NCI-H1436 (cell line): ENCODE measurements around the gene NCOA3.

Source experiments
- DNase-seq: peaks from one replicate; lab custom pipeline; 2025; lab: John Stamatoyannopoulos, UW

The NCOA3 gene

DNA sequence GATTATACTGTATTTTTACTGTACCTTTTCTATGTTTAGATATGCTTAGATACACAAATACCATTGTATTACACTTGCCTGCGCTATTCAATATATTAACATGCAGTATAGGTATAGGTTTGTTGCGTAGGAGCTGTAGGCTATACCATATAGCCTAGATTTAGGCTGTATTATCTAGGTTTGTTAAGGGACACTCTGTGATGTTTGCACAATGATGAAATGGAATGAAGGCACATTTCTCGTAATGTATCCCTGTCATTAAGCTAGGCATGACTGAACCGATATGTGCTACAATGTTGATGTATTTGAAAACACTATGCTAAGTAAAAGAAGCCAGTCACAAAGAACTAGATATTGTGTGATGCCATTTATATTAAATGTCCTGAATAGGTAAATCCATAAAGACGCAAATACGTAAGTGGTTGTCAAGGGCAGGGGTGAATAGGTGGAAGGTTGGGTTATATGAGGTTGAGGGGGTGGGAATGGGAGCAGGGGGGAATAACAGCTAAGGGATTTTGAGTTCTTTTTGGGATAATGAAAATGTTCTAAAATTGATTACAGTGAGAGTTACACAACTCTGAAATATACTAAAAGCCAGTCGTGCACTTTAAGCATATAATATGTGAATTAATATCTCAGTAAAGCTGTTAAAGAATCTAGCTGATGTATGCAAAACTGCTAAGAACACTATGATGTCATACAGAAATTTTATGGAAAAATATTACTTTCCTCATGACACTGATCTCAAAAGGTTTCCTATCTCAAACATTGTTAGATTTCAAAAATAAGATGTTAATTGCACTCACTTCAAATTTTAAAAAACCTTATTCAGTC, 97.4 kb downstream of the NCOA3 start:
- DNase-seq = no peak

DNA sequence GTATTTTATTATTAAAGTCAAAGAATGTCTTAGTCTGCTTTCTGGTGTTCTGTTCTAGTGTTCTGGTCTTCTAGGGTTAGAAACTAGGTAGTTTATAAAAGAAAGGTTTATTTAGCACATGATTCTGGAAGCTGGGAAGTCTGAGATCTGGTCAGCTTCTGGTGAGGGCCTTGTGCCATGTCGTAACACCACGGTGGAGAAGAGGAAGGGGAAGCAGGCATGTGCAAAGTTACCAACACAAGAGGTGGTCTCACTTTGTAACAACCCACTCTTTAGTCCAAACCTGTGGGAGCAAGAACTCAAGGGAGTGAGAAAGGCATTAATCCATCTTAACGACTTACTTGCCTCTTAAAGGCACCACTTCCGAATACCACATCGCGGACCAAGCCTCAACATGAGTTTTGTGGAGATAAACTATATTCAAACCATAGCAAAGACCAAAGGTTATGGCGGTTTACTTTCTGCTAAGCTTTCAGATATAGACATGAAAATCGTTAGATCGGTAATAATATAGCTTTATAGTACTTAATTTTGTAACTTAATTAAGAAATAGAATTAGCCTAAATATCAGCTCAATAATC, 99.4 kb downstream of the NCOA3 start:
- DNase-seq = no peak

DNA sequence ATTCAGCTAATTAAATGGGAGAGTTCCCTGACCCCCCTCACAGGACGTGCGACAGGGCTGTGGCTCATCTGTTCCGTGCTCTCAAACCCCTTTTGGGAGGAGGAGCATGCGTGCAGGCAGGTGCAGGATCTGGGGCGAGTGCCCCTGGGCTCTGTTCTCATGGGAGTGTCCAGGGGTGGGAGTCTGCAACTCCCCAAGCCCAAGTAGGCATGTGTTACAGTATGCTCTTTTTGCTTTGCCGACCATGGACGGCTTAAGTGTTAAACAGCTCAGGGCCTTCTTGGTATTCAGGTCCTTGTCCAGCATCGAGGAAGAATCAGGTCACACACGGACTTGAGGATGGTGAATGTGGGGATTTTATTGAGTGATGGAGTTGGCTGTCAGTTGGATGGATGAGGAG, 101.6 kb downstream of the NCOA3 start:
- no peak for DNase-seq

DNA sequence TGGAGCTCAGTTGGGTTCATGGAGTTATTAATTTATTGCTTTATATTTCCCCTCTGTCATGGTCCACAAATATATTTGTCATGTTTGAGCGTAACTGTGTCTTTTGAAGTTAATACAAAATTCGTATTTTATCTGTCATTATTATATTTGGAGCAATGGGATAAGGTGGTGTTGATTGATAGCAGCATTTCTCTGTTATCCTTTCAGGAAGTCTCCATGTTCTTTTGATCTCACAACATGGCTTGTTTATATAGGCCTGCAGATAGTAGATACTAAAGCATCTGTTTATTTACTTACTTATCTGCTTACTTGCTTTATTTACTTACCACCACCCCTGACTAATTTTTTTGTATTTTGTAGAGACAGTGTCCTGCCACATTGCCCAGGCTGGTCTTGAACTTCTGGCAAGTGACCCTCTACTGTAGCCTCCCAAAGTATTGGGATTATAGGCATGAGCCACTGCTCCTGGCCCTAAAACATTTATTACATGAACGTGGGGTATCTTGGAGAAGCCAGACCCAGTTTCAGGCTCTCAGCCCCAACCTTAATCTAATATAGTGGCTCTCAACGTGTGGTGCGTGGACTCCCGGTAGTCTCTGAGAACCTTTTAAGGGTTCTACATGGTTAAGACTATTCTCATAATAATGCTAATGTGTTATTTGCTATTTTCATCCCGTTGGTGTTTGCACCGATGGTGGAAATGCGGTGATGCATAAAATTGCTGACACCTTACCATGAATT, 104.2 kb downstream of the NCOA3 start:
- DNase-seq = no peak

DNA sequence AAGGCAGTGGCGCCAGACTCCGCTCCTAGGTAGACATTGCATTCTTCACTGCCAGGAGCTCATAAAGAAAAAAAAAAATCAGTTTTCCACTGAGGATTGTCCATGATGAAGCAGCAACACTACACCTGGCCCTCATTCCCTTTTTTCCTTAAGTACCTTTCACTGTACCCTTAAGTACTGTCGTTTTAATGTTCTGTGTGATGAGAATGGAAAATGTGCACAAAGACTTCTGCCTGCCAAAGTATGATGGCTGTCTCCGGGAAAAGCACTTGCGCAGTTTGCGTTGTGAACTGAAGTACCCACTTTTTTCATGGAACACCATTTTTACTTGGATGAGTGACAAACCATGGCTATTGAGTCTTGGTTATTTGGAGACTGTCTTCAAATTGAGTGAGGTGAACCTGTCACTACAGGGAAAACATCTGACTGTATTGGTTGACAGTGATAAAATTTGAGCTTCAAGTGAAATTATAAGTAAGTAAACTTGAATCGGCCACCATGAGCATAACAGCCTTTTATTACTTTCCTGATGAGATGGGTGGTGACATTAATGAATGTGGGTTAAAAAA, 104.8 kb downstream of the NCOA3 start:
- peak; percentile 47 for DNase-seq

DNA sequence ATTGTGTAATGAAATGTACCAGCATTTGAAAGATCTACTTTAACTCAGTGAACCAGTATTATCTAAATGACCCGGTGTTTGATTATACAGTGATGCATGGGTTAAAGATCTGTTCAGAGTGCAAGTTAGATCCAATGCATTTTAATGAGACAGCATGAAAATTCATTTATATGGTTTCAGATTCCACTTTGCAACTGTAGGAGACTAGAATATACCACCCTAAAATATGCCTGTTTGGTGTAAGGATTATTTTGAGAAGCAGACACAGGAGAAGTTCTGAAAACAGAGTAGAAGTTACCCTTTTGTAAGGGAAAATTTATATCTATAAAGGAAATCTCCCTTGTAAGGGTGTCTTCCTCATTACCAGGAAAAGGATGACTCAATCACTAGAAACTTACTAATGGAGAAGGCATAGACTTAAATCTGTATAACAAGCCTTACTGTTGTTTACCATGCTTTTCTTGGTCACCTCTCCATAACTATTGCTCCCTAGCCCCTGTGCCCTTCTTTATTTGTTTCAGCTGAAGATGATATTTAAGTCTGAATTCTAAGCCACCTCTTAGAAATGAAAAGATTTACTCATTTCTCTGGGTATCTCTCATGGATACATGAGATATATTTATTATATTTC, 105.4 kb downstream of the NCOA3 start:
- DNase-seq = no peak

DNA sequence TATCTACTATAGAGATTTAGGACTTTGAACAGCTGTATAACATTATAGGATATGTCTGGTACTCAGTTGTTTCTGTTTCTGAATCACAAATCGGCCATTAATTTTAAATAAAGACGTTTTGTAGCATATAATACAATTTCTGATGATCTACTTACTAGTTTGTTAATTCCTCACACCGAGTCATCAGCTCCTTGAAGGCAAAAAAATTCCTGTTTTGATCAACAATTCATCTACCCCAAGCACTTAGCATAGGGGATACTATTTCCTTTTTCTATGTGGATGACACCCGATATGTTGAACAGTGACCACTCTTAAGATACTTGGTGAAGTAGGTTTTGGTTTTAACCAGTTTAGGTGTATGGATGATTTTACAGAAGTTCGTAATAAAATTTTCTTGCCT, 107.3 kb downstream of the NCOA3 start:
- no peak for DNase-seq

DNA sequence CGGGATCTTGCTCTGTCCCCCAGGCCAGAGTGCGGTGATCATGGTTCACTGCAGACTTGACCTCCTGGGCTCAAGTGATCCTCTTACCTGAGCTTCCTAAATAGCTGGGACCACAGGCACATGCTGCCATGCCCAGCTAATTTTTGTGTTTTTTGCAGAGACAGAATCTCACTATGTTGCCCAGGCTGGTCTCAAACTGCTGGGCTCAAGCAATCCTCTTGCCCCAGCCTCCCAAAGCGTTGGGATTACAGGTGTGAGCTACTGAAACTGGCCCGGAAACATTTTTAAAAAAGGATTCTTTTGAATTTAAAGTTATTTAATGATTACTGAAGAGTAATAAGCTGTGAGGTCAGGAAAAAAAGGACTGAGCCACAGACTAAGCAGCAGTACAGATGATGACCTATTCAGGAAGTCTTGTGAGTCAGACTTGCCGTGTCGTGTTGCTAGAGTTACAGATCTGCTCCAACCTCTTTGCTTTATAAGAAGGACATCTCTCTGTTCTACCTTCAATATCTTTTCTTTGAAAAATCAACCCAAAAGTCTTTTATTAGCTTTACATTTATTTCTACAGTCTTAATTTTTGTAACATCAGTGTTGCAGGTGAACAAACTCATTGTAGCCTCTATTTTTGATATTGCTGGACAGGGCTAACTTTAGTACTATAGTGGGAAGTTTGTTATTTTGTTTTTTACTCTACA, 108.7 kb downstream of the NCOA3 start:
- DNase-seq = no peak

DNA sequence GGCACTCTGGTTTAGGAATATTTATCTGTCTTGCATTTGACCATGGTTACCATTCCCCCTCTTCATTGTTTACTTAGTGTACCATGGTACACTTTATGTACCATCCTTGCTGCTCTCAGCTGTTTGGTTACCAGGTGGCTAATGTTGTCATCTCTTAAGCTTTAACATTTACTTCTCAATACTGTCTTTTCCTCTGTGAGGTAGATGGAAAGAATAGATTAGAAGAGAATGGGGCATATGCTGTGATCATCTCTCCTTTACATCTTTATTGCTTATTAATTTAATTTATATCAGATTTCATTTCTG, 109.2 kb downstream of the NCOA3 start:
- no peak for DNase-seq

DNA sequence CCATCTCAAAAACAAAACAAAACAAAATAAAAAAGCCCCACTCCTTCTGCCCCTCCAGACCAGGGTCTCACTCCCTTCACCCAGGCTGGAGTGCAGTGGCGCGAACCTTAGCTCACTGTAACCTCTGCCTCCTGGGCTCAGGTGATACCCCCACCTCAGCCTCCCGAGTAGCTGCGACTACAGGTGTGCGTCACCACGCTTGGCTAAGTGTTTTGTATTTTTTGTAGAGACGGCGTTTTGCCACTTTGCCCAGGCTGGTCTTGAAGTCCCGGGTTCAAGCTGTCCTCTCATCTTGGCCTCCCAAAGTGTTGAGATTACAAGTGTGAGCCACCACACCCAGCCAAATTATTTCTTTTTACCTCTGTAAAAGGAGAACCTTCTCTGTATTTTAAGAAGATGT, 110.1 kb downstream of the NCOA3 start:
- no peak for DNase-seq

DNA sequence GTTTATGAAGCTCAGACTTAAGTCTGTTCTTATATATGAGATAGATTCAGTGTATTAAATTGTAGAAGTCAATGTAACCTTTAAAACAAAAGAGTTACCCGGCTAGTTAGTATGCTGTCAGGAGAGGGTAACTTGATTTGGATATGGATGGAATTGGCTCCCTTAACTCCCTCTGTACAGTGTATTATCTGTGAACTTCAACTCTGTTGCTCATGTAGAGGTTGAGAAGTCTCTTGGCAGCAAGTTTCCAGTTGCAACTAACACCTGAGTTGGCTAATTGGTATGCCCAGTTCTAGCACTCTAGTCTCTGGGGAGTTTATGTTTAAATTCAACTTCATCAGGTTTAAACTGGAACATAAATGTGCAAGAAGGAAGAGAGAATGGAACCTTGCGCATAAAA, 111.0 kb downstream of the NCOA3 start:
- no peak for DNase-seq

DNA sequence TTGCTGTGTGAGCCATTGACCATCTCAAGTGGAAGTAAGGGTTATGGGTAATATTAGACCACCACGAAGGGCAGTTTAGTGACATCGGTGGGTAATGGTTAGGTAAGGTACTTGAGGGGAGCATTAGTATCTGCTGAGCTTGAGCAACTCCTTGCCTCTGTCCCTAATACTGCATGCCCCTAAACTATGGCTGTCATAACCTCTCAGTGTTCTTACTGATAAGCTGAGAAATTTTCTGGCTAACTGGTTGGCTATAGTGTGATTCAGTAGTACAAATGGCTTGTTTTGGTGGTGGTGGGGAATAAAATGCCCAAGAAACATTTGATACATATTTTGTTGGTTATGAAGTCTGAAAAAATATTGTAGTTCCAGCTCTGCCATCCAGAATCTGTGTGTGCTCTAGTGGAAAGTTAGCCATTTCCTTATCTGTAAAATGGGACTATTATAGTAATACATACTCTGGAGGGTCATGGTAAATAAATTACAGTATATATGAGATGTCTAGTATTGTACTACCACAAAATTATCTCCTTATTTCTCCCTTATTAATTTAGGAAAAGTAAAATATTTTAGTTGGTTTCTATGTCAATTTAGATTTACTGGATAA, 113.1 kb downstream of the NCOA3 start:
- no peak for DNase-seq

DNA sequence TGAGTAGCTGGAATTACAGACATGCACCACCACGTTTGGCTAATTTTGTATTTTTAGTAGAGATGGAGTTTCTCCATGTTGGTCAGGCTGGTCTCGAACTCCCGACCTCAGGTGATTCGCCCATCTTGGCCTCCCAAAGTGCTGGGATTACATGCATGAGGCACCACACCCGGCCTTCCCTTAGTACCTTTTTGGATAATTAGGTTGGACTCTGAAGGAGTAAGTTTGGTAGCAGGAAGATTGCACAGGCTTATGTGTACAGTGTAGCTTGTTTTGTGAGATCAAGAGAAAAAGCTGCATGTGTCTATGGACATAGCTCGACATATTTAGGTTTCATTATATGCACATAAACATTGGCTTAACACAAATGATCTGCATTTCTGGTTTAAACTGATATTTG, 116.8 kb downstream of the NCOA3 start:
- DNase-seq = no peak

DNA sequence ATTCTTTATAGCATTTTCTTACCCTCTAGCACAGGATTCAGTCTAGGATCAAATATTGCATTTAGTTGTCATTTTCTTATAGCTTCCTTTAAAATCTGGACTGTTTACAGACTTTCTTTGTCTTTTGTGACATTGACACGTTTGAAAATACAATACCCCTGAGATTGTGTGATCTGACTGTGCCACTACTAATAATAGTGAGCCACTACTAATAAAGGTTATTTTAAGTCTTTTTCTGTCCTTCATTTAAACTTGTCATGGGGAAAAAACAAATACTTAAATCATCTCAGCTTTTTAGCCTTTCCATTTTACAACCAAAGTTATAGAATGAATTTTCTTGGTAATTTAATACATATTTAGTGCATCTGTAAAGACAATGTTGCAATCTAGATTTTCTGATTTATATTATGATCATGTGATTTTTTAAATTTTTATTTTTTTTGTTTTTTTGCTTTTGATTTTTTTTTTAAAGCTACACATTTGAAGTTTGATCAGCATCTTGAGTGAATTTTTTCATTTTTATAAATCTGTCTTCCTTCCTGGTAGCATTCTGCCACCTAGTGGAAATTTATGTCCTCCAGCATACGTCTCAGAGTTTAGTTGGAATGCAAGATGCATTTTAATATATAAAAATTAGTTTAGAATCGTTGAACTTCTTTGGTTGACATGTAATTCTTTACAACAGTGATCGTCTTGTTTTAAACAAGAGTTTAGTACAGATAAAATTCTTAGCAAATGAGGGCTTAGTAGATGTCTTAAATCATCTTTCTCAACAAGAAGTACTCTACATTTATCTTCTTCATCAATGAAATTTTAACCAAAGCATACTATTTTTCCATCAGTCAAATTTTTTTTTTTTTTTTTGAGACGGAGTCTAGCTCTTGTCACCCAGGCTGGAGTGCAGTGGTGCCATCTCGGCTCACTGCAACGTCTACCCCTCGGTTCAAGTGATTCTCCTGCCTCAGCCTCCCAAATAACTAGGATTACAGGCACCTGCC, 119.4 kb downstream of the NCOA3 start:
- DNase-seq = peak; percentile 54

DNA sequence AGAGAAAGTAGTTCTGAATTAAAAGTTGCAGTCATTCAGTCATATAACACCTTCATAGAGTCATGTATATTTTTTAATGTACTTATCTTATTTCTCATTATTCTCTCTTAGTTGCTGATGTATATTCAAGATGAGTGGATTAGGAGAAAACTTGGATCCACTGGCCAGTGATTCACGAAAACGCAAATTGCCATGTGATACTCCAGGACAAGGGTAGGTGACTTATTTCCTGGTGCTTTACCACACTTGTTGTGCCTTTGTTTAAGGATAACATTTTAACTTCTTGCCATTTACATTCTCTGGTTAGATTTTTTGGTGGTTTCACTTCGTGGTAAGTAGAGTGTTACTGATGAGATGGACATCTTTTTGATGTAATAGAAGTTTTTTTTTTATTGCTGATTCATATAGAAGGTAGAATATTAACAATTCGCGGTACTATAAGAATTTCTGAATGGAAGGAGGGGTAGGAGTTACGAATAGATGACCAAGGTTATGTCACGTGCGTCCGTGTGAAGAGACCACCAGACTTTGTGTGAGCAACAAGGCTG, 120.5 kb downstream of the NCOA3 start:
- DNase-seq = no peak

DNA sequence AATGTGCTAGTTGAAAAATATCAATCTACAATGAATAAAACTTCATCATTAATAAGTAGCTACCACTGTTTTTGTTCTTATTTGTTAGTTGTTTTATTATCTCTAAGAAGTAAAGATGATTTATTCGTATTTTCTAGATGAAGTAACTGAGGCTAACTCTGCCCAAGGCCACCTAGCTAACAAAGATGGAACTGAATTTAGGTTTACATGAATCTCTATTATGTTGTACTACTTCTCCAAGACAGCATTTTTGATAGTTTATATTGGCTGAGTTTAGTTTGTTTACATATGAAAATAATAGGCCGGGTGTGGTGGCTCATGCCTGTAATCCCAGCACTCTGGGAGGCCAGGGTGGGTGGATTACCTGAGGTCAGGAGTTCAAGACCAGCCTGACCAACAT, 121.5 kb downstream of the NCOA3 start:
- DNase-seq = no peak

DNA sequence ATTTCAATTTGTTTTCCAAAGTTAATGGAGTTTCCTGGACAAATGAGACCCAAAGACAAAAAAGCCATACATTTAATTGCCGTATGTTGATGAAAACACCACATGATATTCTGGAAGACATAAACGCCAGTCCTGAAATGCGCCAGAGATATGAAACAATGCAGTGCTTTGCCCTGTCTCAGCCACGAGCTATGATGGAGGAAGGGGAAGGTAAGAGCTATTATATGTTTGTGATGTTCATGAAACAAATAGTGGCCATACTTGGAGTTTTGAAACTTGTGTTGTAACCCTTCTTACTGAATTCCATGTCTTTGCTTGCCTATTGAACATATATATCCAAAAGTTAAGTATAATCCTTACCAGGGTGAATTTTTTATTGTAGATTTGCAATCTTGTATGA, 125.9 kb downstream of the NCOA3 start:
- no peak for DNase-seq

DNA sequence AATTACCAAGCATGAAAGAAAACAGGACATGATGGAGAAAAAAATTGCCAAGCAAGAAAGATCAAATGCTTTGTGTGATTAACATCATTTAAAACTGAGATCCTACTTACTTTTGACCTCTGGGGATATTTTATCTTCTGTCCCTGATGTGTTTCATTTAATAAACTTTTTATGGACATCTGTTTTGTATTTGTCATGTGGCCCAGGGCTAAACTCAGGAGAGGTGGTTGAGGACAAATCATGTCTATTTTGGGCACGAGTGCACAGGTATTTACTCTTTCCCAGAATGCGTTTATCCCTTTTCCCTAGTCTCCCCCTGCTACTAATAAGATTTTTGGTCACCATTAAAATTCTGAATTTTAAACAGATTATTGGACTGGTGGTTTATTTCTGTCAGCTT, 128.2 kb downstream of the NCOA3 start:
- no peak for DNase-seq

DNA sequence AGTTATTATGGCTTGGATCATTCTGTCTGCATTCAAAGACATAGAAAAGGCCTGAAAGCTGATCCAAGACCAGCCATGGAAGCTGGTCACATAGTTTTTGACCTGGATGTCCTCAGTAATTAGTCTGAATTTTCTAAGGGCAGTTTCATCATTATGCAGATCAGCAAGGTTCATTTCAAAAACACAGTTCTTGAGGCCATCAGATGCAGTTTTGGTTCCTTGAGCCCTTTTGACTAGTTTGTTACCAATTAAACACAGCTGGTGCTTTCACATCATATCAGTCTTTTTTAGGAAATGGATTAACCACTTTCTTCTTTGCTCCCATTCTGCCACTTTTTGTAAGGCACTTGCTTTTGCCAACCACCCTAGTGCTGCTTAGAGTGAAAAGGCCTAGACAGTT, 129.4 kb downstream of the NCOA3 start:
- DNase-seq = no peak

DNA sequence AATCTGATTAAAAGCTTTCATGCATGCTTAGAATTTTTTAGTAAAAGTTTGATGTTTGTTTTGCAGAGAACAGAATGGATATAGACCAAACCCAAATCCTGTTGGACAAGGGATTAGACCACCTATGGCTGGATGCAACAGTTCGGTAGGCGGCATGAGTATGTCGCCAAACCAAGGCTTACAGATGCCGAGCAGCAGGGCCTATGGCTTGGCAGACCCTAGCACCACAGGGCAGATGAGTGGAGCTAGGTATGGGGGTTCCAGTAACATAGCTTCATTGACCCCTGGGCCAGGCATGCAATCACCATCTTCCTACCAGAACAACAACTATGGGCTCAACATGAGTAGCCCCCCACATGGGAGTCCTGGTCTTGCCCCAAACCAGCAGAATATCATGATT, 133.6 kb downstream of the NCOA3 start:
- DNase-seq = no peak
